ENCODE results near the gene ANKRD33. TPM values are rescaled to one million over a fixed set of nuclear protein-coding genes. Genes with fewer than 3 reads are reported as not detected.

ANKRD33 gene, protein sequence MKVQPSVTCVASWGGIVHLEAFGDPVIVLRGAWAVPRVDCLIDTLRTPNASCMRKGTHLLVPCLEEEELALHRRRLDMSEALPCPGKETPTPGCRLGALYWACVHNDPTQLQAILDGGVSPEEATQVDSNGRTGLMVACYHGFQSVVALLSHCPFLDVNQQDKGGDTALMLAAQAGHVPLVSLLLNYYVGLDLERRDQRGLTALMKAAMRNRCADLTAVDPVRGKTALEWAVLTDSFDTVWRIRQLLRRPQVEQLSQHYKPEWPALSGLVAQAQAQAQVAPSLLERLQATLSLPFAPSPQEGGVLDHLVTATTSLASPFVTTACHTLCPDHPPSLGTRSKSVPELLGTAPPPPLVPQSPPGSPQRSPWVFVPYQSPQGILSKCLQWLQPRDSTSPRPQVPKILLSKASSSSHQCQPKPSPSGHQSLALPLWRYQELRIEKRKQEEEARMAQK
- under 1 TPM in 1 of 4 donors, not detected in 3; 0.04 TPM for polyA plus RNA-seq
- long read RNA-seq, donor 1, result 0 reads
- long read RNA-seq, donor 2, result 0 reads
- long read RNA-seq, donor 3, result 0 reads
- long read RNA-seq, donor 4, result 0 reads
- long read RNA-seq, donor 5, result 0 reads
- long read RNA-seq, donor 6, result 0 reads
- long read RNA-seq, donor 7, result 0 reads
- long read RNA-seq, donor 8, result 0 reads
- long read RNA-seq, donor 9, result 0 reads
- long read RNA-seq, donor 10, result 0 reads

DNA sequence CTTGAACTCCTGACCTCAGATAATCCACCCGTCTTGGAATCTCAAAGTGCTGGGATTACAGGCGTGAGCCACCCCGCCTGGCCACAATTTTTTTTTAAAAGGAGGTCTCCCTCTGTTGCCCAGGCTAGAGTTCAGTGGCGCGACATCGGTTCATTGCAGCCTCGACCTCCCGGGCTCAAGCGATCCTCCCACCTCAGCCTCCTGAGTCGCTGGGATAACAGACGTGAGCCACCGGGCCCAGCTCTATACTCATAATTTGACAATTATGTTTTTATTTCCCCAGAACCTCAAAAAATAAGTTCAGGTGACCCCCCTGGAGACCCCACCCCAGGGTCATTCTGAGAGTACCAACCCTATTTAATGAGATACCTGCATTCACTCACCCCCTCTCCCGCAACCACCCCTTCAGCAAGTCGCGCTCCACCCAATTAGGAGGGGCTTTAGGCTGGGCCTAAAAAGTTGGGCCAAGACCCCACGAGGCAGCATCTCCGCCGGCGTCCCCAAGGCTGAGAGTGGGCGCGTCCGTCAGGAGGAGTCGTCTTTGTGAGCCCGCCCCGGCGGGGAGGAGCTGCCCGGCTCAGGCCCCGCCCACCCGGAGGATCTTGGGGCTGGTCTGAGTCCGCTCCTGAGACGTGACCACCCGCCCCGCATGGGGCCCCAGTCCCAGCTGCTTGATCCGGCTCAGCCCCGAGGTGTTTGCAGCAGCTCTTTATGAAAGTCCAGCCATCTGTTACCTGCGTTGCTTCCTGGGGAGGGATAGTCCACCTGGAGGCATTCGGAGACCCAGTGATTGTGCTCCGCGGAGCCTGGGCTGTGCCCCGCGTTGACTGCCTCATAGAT is at the start of gene ANKRD33:
TSS of gene ANKRD33 (plus strand) at position 628 of the 840 bp plus-strand sequence. CDS start at position 712, 84 bp downstream.
- Histone ChIP-seq H3K4me1 (ENCODE audit: control insufficient read depth in 3 of 3, insufficient read depth in 2 of 3, low read depth in 1 of 3, low read length in 2 of 3) (peaks cover 0 to 4% (median 3%) of the 10 kb centered on the region in 3 donors), H3K36me3 (ENCODE audit: control insufficient read depth in 3 of 3, insufficient read depth in 2 of 3, low read depth in 1 of 3, low read length in 3 of 3) (no peaks in the 10 kb centered on the region), H3K27ac (ENCODE audit: low read depth in 1 of 3, low read length in 2 of 3) (no peak within 1 kb of the TSS), H3K9me3 (ENCODE audit: control insufficient read depth in 2 of 2, insufficient read depth in 1 of 2, low read depth in 1 of 2, low read length in 1 of 2) (peaks cover 0 to 2% of the 10 kb centered on the region in 2 donors), H3K4me3 (ENCODE audit: low read depth in 1 of 3, low read length in 3 of 3) (peak within 1 kb of the TSS in 1 of 3 donors; percentile 11), H3K27me3 (ENCODE audit: control insufficient read depth in 3 of 3, insufficient read depth in 3 of 3, low read length in 3 of 3) (no peaks in the 10 kb centered on the region)
- WGBS, 3 donors, result 38 to 48% (median 46%) methylated on average over 32 to 41 of the region's 41 CpGs
- peak; percentile 30 to 84 for DNase-seq
- FAIRE-seq, result no peak

DNA sequence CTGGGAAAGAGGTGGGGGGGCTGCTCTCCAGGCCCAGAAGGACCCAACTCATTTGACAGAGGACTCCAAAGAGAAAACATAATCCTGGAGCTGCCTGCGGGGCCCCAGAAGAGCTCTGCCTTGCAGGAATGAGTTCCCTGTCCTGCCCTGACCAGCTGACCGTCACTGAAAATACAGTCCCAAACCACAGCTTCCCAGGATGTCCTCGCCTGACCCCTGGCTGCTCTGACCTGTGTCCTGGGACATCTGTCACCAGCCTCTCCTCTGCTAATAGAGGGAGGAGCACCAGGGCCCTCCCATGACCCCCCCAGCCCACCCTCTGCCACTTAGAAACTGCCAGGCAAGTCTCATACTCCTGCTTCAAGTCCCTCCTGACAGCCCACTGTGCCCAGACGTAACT is 49.1 kb upstream of the ANKRD33 start:
- Histone ChIP-seq H3K9me3 (ENCODE audit: control insufficient read depth in 2 of 2, insufficient read depth in 1 of 2, low read depth in 1 of 2, low read length in 1 of 2) (no peaks in the 10 kb centered on the region), H3K4me3 (ENCODE audit: low read depth in 1 of 3, low read length in 3 of 3) (no peak overlapping the region), H3K27me3 (ENCODE audit: control insufficient read depth in 3 of 3, insufficient read depth in 3 of 3, low read length in 3 of 3) (peaks cover 0 to 20% (median 3%) of the 10 kb centered on the region in 3 donors), H3K4me1 (ENCODE audit: control insufficient read depth in 3 of 3, insufficient read depth in 2 of 3, low read depth in 1 of 3, low read length in 2 of 3) (no peaks in the 10 kb centered on the region), H3K36me3 (ENCODE audit: control insufficient read depth in 3 of 3, insufficient read depth in 2 of 3, low read depth in 1 of 3, low read length in 3 of 3) (no peaks in the 10 kb centered on the region), H3K27ac (ENCODE audit: low read depth in 1 of 3, low read length in 2 of 3) (no peak overlapping the region)
- no peak for DNase-seq
- no peak for FAIRE-seq
- WGBS, 3 donors, result 47 to 63% (median 55%) methylated on average over 4 of the region's 4 CpGs

DNA sequence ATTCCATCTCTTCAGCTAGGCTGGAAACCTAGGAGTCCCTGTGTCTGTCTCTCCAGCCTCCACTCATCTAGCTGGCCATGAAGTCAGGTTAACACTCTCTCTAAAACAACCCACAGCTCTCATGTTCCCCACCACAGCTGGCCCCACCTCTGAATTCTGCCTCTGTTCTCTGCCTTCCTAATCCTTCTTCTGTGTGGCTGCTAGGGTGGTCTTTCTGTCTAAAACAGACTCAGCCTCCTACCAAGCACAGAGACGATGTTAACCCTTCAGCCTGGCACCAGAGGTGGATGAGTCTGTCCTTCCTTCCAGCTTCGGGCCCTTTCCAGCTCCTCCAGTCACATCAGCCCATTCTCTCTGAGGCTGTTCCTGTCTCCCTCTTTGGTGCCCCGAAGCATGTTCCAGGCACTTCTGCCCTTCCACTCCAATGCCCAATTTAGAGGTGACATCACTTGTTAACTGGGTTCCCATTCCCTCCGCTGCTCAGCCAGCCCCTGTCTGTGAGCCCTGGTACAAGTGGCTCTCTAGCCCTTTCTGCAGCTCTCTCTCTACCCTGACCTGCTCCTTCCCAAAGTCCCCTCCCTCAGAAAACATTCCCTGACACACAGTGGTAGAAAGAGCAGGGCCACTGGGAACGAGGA is 48.5 kb upstream of the ANKRD33 start:
- 67 to 79% (median 71%) methylated on average over 5 of the region's 5 CpGs for WGBS, 3 donors

DNA sequence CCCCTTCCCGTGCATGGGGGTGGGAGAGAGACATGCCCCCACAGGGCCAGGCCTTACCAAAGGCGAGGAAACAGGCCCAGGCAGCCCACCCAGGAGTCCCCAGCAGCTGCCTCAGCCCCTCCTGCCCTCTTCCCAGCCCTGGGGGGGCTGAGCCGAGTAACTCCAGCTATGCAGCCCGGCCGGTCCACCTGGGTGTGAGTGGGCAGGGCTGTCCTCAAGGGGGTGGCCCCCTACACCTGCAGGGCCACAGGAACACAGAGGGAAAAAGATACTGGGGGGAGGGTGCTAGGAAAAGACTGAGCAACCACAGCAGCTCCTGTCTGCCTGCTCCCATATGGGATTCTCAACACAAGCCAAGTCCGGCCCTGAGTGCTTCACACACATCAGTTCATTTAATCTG is 46.9 kb upstream of the ANKRD33 start:
- FAIRE-seq, result no peak

More for the DNA sequence above, 48.5 kb upstream of the ANKRD33 start:
- no peak for FAIRE-seq
- Histone ChIP-seq H3K9me3 (ENCODE audit: control insufficient read depth in 2 of 2, insufficient read depth in 1 of 2, low read depth in 1 of 2, low read length in 1 of 2) (no peaks in the 10 kb centered on the region), H3K36me3 (ENCODE audit: control insufficient read depth in 3 of 3, insufficient read depth in 2 of 3, low read depth in 1 of 3, low read length in 3 of 3) (no peaks in the 10 kb centered on the region), H3K4me3 (ENCODE audit: low read depth in 1 of 3, low read length in 3 of 3) (no peak overlapping the region), H3K4me1 (ENCODE audit: control insufficient read depth in 3 of 3, insufficient read depth in 2 of 3, low read depth in 1 of 3, low read length in 2 of 3) (no peaks in the 10 kb centered on the region), H3K27ac (ENCODE audit: low read depth in 1 of 3, low read length in 2 of 3) (no peak overlapping the region), H3K27me3 (ENCODE audit: control insufficient read depth in 3 of 3, insufficient read depth in 3 of 3, low read length in 3 of 3) (peaks cover 0 to 21% (median 3%) of the 10 kb centered on the region in 3 donors)
- DNase-seq, result no peak

DNA sequence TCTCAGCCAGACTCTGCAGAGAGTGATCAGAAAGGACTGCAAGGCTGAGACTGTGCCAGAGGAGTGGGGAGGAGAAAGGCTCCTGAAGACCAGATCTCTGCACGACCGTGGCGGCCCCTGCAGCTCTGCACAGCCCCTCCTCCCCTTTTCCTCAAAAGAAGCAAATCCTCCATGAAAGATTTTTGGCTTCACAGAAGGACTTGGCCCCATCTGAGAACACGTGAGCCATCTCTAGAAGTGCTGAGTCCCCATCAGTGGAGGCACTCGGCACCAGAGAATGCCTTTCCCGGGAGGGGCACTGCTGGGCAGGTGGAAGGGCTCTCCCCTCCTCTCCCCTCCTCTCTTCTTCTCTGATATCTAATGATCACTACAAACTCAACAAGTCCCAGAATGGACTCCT is 46.2 kb upstream of the ANKRD33 start:
- no peaks in the 10 kb centered on the region for H3K9me3 ChIP-seq (ENCODE audit: control insufficient read depth in 2 of 2, insufficient read depth in 1 of 2, low read depth in 1 of 2, low read length in 1 of 2)
- no peak overlapping the region for H3K27ac ChIP-seq (ENCODE audit: low read depth in 1 of 3, low read length in 2 of 3)
- 22 to 45% (median 41%) methylated on average over 6 of the region's 6 CpGs for WGBS, 3 donors
- H3K27me3 ChIP-seq (ENCODE audit: control insufficient read depth in 3 of 3, insufficient read depth in 3 of 3, low read length in 3 of 3), result peaks cover 8 to 42% (median 13%) of the 10 kb centered on the region in 3 donors
- no peak overlapping the region for H3K4me3 ChIP-seq (ENCODE audit: low read depth in 1 of 3, low read length in 3 of 3)
- FAIRE-seq, result no peak
- H3K4me1 ChIP-seq (ENCODE audit: control insufficient read depth in 3 of 3, insufficient read depth in 2 of 3, low read depth in 1 of 3, low read length in 2 of 3), result peaks cover 0 to 17% (median 0%) of the 10 kb centered on the region in 3 donors
- no peak for DNase-seq
- H3K36me3 ChIP-seq (ENCODE audit: control insufficient read depth in 3 of 3, insufficient read depth in 2 of 3, low read depth in 1 of 3, low read length in 3 of 3), result no peaks in the 10 kb centered on the region

More for the DNA sequence above, 46.9 kb upstream of the ANKRD33 start:
- no peak for DNase-seq
- H3K9me3 ChIP-seq (ENCODE audit: control insufficient read depth in 2 of 2, insufficient read depth in 1 of 2, low read depth in 1 of 2, low read length in 1 of 2), result no peaks in the 10 kb centered on the region
- H3K4me1 ChIP-seq (ENCODE audit: control insufficient read depth in 3 of 3, insufficient read depth in 2 of 3, low read depth in 1 of 3, low read length in 2 of 3), result peaks cover 0 to 10% (median 0%) of the 10 kb centered on the region in 3 donors
- WGBS, 3 donors, result 75 to 84% (median 77%) methylated on average over 6 of the region's 6 CpGs
- peaks cover 5 to 35% (median 10%) of the 10 kb centered on the region in 3 donors for H3K27me3 ChIP-seq (ENCODE audit: control insufficient read depth in 3 of 3, insufficient read depth in 3 of 3, low read length in 3 of 3)
- no peak overlapping the region for H3K27ac ChIP-seq (ENCODE audit: low read depth in 1 of 3, low read length in 2 of 3)
- H3K4me3 ChIP-seq (ENCODE audit: low read depth in 1 of 3, low read length in 3 of 3), result no peak overlapping the region
- H3K36me3 ChIP-seq (ENCODE audit: control insufficient read depth in 3 of 3, insufficient read depth in 2 of 3, low read depth in 1 of 3, low read length in 3 of 3), result no peaks in the 10 kb centered on the region

DNA sequence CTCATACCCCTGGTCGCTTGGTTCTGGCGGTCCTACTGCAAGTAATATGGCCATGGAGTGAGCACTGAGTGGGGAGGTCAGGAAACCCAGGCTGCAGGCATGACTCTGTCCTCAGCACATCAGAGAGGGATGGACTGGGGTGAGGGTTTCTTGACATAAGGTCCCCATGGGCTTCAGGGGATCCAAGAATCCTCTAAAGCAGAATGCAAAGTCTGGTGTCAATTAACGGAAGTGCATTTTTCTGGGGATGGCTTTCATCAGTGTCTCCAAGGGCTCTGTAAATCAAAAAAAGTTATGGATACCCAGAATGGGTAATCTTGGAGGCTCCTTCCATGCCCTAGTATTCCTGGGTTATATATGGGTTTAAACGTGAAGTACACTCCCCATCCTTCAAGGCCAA is 43.0 kb upstream of the ANKRD33 start:
- Histone ChIP-seq H3K27ac (ENCODE audit: low read depth in 1 of 3, low read length in 2 of 3) (no peak overlapping the region), H3K4me1 (ENCODE audit: control insufficient read depth in 3 of 3, insufficient read depth in 2 of 3, low read depth in 1 of 3, low read length in 2 of 3) (peaks cover 0 to 26% (median 4%) of the 10 kb centered on the region in 3 donors), H3K36me3 (ENCODE audit: control insufficient read depth in 3 of 3, insufficient read depth in 2 of 3, low read depth in 1 of 3, low read length in 3 of 3) (no peaks in the 10 kb centered on the region), H3K4me3 (ENCODE audit: low read depth in 1 of 3, low read length in 3 of 3) (no peak overlapping the region), H3K9me3 (ENCODE audit: control insufficient read depth in 2 of 2, insufficient read depth in 1 of 2, low read depth in 1 of 2, low read length in 1 of 2) (no peaks in the 10 kb centered on the region), H3K27me3 (ENCODE audit: control insufficient read depth in 3 of 3, insufficient read depth in 3 of 3, low read length in 3 of 3) (peaks cover 8 to 59% (median 16%) of the 10 kb centered on the region in 3 donors)
- no peak for FAIRE-seq
- 72 to 89% (median 75%) methylated on average over 4 of the region's 4 CpGs for WGBS, 3 donors
- no peak for DNase-seq

DNA sequence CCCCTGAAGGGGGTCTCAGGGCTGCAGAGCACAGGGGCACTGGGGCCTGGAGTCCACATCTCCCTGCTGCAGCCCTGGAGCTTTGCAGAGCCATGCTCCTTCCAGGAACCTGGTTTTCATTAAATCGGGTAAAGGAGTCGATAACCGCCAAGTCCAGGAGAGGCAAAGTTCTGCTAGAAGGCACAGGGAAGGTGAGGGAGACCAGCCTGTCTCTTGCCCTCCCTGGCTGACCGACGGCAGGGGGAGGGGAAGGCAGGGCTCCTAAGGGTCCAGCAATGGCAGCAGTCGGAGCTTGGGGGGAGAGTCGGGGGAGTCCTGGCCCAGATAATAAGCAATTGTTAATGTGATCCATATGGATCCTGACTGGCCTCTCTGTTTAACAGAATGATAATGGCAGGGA is 42.4 kb upstream of the ANKRD33 start:
- Histone ChIP-seq H3K4me1 (ENCODE audit: control insufficient read depth in 3 of 3, insufficient read depth in 2 of 3, low read depth in 1 of 3, low read length in 2 of 3) (peaks cover 0 to 26% (median 4%) of the 10 kb centered on the region in 3 donors), H3K27me3 (ENCODE audit: control insufficient read depth in 3 of 3, insufficient read depth in 3 of 3, low read length in 3 of 3) (peaks cover 8 to 65% (median 16%) of the 10 kb centered on the region in 3 donors), H3K9me3 (ENCODE audit: control insufficient read depth in 2 of 2, insufficient read depth in 1 of 2, low read depth in 1 of 2, low read length in 1 of 2) (no peaks in the 10 kb centered on the region), H3K27ac (ENCODE audit: low read depth in 1 of 3, low read length in 2 of 3) (no peak overlapping the region), H3K36me3 (ENCODE audit: control insufficient read depth in 3 of 3, insufficient read depth in 2 of 3, low read depth in 1 of 3, low read length in 3 of 3) (no peaks in the 10 kb centered on the region), H3K4me3 (ENCODE audit: low read depth in 1 of 3, low read length in 3 of 3) (no peak overlapping the region)
- DNase-seq (no peak), FAIRE-seq (no peak)
- WGBS, 3 donors, result 17 to 58% (median 40%) methylated on average over 7 of the region's 7 CpGs

Data from small intestine (tissue), 16 donors.